Measurements from ENCODE around the gene TMEM187.
A peak's percentile ranks its signal among the peaks of the same experiment; 100 is the strongest.
"Not testable (repeated sequence)": the region's sequence is repeated elsewhere in the genome, so short reads cannot be mapped to it uniquely, and the experiment has no call there.

Gene TMEM187

DNA sequence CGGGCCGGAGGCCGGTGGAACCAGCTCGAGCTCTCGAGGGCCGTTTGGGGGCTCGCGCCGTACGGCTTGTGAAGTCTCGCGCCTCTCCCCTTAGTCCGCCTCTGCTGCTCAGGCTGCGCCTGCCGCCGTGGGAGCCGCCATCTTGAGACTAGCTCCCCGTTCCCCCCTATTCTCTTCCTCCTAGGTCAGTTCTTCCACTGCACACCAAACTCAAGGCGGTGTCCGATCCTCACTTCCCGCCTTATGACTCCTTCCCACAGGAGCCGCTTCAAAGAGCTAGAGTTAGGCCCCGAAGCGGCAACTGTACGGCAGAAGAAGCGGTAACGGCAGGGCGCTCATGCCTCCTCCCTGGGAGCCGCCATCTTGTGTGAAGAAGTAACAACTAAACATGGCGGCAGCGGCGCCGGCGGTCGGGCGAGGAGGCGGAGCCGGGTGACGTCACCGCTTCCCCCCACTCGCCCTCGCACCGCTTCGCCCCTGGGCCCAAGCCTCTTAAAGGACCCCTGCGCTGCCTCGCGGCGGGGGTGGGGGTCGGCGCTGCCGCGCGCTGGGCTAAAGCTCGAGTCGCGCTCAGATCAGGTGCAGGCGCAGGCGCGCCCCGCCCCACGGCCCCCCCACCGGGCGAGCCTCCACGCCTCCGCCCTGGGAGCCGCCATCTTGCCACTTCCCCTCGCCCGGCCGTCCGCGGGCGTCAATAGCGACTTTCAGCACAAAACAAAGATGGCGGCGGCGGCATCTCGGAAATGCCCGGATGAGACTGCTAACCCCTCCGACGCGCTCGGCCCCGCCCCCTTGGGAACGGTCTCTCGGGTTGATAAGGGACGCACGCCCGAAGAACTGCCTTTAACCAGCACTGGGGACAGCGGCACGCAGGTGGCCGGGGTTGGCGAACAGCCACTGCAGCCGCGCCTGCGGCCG, 845 bp upstream of the TMEM187 start, which contains the start of gene HCFC1:
TSS of gene HCFC1 (minus strand) at position 369 of the 918 bp plus-strand sequence. CDS start 978 bp downstream, outside the sequence.
- DNase-seq (ENCODE audit: low read depth): peak; percentile 90

DNA sequence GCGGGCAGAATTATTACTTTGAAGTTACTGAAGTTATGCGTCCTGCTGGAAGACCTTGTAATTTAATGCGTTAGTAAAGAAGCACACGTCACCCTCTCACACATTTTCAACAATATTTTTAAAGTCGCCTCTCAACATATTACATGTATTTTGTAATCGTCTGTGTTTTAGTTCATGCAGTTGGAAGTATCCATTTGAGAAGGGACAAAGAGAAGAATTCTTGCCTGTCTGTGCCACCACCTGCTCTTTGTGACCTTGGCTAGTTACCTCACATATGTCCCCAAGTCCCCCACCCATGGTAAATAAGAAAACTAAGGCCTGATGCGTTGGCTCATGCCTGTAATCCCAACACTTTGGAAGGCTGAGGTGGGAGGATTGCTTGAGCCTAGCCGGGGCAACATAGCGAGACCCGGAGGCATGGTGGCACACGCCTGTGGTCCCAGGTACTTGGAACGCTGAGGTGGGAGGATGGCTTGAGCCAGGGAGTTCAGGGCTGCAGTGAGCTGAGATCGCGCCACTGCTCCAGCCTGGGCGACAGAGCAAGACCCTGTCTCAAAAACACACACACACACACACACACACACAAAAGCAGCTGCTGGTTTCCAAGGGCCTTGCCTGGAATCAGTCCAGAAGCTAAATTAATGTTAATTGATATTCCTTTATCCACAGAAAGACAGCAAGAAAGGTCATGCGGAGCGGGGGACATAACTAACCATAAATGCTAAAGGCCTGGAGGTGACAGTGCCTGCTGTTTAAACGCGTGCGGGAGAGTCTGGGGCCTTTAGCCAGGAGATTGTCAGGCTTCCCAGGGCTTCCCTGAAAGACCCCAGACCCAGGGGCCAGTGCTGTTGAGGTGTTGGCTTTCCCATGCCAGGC, 811 bp downstream of the TMEM187 start:
- no peak for DNase-seq (ENCODE audit: low read depth)

DNA sequence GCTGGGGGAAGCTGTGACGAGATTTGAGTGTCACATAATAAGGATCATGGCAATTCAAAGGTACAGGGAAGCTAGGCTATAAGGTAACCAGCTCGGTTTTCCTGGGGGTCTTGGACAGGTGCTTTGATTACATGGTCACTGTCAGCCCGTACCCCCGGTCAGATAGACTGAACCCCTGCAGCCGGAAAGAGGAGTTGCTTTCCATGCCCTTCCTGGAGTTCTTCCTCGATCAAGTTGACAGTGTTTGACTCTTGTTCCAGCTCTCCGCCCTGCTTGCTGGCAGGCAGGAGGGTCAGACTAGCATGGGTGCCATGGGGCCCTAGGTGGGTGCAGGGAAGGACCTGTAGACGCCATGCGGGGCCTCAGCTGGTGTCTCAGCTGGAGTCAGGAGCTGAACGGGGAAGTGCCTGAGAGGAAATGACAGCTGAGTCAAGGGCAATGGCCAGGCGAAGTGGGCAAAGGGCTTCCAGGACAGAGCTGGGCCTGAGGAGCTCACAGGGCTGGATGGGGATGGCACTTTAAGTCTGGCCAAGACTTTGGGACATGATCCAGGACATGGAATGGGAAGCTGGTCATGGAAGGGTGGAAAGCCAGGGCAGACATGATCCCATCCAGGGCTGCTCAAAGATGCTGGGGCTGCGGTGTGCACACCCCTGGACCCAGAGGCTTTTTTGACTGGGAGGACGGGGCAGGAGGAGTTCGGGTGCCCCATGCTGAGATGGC, 1.6 kb downstream of the TMEM187 start:
- no peak for DNase-seq (ENCODE audit: low read depth)

DNA sequence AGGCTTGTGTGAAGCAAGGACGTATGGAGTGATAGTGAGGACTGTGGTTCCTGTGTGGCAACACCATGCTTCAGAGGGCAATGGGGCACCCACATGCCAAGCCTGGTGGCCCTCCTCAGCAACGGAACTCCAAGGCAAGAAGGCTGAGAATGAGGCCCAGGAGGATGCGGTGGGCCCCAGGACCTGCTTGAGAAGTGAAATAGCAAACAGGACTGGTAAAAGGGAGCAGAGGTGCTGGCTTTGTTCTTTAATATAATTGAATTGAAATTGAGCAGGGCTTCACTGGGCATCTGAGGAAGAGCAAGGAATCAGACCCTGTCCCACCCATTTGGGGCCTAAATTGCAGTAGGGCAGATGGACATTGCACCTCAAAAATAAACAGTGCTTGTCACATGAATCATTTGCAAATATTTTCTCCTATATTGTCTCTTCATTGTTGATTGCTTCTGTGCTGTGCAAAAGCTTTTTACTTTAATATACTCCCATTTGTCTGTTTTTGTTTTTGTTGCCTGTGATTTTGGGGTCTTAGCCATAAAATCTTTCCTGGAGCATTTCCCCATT, 2.3 kb downstream of the TMEM187 start:
- DNase-seq (ENCODE audit: low read depth): no peak

DNA sequence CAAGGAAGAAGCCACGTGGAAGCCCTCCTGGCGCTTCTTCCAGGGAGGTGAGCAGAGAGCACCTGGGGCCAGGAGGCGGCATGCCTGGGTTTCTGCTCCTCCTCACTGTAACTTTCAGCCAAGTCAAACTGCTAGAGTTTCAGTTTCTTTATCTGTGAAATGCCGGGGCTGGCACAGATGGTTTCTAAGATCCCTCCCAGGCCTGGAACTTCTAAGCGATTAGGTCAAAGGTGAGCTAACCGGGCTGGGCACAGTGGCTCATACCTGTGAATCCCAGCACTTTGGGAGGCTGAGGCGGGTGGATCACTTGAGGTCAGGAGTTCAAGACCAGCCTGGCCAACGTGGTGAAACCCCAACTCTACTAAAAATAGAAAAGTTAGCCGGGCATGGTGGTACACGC, 7.8 kb downstream of the TMEM187 start:
- DNase-seq (ENCODE audit: low read depth): not testable (repeated sequence)

DNA sequence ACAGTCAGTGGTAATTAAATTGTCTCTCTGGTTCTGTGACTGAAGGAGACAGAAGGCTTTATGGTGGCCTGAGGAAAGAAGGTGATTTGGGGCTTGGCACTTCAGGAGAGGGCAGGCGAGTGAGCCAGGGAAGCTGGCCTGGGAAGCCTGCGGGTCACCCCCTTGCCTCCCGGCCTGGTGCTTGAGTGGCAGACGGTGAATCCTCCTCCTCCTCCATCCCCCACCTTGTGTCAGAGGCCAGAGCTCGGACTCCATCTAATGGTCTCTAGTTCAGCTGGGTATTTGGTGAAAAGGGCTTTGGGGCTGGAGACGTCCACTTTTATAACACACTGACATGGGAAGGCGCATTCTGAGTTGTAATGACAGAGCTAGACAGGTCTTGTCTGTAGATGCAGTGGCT, 8.7 kb downstream of the TMEM187 start:
- DNase-seq (ENCODE audit: low read depth): no peak

DNA sequence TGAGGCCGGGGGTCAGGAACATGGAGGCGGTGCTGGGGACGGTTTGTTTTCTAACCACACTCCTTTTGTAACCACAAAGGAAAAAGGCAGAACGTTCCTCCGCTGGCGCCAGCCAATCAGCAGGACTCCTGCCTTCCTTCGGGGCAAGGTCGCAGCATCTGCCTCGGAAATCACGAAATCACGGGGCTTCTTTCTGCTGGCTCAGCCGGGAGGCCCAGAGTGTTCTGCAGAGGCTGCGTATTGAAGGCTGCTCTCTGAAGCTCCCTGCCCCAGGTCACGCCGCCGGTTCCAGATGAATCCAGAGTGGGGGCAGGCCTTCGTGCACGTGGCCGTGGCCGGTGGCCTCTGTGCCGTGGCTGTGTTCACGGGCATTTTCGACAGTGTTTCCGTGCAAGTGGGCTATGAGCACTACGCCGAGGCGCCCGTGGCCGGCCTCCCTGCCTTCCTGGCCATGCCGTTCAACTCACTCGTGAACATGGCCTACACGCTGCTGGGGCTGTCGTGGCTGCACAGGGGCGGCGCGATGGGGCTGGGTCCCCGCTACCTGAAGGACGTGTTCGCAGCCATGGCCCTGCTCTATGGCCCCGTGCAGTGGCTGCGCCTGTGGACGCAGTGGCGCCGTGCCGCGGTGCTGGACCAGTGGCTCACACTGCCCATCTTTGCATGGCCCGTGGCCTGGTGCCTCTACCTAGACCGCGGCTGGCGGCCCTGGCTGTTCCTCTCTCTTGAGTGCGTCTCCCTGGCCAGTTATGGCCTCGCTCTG, 9.4 kb downstream of the TMEM187 start:
- DNase-seq (ENCODE audit: low read depth): peak; percentile 29

DNA sequence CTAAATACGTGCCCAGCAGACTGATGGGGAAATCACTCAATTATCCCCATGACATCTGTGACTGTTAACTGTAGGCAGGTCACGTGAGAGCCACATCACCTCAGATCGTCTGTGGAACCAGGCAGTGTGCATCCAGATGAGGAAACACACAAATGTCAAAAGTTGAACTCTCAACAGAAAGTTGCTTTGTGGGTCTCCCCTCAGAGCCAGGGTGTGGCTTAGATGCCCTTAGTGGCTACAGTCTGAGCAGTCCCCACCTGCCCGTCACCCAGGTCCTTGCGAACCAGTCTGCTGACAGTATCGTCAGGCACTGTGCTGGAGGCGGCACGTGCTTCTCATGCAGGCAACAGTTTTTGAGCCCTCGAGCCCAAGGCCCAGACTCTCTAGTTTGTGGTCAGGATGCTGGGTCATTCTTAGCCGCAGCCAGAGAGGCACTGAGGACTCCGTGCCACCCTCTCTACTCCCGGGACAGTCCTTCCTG, 10.8 kb downstream of the TMEM187 start:
- DNase-seq (ENCODE audit: low read depth): no peak

DNA sequence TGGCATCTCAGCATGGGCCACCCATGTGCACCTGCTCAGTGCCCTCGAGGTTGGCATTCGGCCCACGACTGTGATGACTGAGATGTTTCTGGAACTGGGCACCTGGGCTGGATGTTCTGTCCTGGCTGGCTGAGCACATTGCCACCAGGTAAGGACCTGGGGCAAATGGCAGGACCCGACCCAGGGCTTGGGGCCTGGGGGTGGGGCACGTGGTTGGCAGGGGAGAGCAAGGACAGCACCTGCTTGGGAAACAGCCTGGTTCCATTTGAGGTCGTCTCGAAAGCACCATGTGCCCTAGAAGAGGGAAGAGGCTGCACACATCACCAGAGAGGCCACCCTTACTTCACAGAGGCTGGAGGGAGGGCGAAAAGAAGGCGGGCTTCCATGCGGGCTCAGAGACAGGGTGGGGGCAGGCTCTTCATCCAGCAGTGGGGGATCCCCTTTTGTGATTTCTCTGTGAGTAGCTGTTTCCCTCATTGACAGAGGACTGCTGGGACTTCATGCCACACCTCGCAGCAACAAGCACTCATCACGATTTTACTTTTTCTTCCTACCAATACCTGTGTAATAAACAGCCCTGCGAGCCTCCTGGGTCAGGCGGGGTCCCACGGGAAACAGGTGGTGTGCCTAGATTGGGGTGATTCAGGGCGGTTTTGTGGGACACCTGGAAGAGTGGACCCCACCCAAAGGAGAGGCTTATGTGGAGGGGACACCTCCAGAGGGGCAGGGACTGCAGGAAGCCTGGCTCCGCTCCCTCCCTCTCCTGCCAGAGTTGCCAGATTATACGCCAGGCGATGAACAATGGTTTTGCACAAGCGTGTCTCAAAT, 12.0 kb downstream of the TMEM187 start:
- DNase-seq (ENCODE audit: low read depth): no peak

DNA sequence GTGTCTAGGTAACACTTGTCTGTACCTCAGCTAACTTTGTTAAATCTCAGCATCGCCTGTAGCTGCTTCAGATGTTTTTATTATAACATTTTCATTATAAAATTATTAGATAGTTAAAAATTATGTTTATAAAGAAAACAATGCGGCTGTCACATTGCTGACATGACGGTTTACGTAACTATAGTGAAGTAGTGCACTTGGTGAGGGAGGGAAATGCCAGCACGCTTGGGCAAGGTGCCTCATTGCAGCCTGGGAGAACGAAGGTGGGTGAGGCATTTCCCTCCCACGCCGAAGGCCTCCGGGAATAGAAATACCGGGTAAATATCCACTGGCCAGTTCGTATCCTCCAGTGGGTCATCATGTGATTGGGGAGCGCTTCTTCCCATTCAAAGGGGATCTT, 15.9 kb downstream of the TMEM187 start:
- DNase-seq (ENCODE audit: low read depth): no peak

DNA sequence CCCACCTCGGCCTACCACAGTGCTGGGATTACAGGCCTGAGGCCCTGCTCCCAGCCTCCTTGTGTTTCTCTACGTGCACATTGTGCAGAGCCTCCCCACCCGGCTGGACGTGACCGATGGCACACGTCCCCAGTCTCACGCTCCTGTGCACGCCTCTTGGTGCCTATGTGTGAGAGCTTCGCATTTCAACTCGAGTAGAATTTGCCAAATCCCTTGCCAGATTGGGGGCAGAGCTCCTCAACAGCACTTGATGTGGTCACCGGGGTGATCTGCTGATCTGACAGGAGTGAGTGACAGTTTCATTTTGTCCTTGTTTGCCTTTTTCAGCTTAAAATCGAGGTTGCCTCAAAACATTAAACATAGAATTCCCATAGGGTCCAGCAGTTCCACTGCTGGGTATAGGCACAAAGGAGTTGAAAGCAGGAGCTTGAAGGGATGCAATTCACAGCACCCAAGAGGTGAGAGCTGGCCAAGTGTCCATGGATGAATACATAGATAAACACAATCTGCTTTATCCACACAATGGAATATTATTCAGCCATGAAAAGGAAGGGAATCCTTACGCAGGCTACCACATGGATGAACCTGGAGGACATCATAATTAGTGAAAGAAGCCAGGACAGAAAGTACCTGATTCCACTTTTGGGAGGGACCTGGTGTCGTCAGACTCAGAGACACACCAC, 17.6 kb downstream of the TMEM187 start:
- DNase-seq (ENCODE audit: low read depth): no peak

DNA sequence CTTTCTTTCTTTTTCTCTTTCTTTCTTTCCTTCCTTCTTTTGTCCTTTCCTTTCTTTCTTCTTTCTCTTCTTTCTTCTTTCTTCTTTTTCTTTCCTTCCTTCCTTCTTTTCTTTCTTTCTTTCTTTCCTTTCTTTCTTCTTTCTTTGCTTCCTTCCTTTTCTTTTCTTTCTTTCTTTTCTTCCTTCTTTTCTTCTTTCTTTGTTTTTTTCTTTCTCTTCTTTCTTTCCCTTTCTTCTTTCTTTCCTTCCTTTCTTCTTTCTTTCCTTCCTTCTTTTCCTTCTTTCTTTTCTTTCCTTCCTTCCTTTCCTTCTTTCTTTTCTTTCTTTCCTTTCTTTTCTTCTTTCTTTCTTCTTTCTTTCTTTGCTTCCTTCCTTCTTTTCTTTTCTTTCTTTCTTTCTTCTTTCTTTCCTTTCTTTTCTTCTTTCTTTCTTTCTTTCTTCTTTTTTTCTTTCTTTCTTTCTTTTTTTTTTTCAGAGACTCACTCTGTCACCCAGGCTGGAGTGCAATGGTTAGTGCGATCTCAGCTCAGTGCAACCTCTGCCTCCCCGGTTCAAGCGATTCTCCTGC, 18.5 kb downstream of the TMEM187 start:
- no peak for DNase-seq (ENCODE audit: low read depth)

DNA sequence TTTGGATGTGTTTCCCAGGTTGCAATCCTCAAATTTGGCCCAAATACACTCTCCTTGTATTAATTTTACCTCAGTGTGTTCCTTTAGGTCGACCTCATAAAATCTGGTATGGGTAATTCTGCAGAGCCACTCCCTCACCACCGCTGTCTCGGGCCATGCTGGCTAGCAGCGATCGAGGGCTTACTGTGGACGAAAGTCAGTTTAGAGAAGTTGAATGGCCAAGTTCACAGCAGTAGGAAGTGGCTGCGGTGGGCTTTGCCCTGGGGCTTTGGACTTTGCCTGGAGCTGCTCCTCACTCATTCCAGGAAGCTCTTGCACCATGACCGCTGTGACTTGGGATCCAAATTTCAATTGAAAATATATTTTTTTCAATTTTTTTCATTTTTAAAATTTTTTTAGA, 19.6 kb downstream of the TMEM187 start:
- no peak for DNase-seq (ENCODE audit: low read depth)

DNA sequence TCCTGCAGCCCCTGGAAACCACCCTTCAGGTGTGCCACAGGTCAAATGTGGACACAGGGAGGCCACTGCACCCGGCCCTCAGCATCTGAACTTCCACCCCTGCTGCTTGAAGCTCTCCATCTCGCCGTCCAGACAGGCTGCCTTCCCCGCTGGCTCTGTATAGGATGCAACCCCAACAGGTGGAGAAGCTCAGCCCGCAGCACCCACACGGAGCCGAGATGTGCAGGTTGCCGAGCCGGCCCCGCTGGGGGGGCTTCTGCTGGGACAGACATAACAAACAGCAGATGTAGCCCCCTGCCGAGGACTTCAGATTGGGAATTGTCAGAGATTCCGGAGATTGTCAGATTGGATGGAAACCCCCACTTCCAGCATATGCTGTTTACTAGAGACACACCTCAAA, 20.5 kb downstream of the TMEM187 start:
- no peak for DNase-seq (ENCODE audit: low read depth)

DNA sequence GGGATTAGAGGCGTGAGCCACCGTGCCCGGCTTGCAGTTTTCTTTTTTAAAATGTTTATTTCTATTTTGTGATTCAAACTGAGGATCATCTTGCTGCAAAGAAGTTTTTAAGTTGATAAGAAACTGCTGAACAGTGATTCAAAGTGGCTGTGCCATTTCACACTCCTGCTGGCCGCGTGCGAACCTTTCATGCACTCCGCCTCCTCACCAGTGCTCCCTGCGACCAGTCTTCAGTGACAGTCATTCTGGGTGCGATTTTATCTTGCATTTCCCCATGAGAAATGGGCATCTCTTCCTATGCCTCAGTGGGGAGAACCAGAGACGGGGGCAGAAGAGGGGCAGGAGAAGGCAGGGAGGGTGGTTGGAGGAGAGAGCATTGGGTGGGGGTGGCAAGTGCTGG, 21.4 kb downstream of the TMEM187 start:
- DNase-seq (ENCODE audit: low read depth): no peak

DNA sequence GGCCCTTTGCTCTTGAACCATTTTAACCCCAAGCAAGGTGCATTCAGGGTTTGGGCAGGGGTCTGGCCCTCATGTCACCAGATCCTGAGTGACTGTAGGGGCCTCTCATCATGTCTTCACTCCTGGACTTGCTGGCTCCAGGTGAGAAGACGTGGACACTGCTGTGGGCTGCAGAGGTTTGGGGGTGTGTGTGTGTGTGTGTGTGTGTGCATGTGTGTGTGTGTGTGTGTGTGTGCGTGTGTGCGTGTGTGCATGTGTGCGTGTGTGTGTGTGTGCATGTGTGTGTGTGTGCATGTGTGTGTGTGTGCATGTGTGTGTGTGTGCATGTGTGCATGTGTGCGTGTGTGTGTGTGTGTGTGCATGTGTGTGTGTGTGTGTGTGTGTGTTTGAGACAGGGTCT, 21.8 kb downstream of the TMEM187 start:
- not testable (repeated sequence) for DNase-seq (ENCODE audit: low read depth)

DNA sequence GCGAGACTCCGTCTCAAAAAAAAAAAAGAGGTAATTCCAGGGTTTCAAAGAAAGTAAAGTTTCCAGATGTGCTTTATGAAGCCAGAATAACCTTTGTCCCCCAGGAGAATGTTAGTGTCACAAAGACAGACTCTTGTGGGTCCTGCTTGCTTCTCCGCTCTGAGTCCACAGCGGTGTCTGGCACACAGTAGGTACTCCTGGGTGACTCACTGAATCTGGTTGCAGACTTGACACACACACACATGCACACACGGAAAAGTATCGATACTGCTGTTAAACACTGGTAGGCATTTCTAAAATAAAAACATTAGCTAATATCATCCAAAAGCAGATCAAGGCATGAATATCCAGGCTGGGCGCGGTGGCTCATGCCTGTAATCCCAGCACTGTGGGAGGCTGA, 22.9 kb downstream of the TMEM187 start:
- DNase-seq (ENCODE audit: low read depth): no peak

DNA sequence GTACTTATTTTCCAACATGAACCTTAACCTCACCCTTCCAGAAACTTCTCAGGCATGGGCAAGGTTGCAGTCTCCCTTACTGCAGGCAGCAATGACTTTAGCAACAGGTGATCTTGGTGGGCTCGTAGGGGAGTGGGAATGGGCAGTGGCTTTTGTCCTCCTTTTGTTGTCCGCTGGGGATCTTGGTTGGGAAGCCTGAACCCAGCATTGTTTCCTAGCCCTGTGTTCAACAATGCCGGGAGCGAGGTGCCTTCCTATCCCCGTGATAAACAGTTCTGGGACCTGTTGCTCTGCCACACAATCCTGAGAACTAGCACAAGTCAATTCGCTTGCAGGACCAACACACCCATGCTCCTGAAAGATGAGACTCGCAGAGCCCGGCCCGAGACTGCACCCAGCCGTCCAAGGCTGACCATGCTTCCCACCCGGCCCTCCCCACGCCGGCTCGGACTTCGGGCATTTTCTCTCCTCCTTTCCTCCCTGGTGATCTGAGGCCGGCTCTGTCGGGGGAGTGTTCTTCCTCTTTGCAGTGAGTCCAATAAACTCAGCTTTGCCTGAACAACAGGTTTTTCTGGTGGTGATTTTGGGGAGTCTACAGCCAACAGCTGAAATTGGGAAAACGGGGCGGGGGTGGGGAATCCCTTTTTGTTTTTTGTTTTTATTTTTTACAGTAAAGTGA, 26.9 kb downstream of the TMEM187 start:
- DNase-seq (ENCODE audit: low read depth): no peak

DNA sequence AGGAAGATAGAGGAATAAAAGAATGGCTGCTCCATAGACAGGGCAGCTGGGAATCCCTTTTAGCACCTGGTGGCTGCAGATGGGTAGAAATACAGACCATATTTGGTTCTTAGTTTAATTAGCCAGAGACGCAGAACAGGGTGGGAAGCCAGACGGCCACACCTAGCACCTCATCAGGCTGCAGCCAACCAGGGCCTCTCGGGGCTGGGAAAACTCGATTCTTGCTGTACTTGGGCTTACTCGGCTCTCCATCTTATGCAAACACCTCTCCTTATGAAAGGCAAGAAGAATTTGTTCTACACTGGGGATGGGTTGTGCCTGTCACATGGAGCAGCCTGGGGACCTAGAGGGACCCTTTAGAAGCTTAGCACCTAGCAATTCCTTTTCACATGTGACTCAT, 27.5 kb downstream of the TMEM187 start:
- no peak for DNase-seq (ENCODE audit: low read depth)

Measured in activated gamma-delta T cell treated with anti-CD3 and anti-CD28 coated beads, Interleukin-2, amount 50 U/mL, for 16 hours (primary cell).